Measurements from ENCODE around the gene ICAM2.

ICAM2 gene

DNA sequence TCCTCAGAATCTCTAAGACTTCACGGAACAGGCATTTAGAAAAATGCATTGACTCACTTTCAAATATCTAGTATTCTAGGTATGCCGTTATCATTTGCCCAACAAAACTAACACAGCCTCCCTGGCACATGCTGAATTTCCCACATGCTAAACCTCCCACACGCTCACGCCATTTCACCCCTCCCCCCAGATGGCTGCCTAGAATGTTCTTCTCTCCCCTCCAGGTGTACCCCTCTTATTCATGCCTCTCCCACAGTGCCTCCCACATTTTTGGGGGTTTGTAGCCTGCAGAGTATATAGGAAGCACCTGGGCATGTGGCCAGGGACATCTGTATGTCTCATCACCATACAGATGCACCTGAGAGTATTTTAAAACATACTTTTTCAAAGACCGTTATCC lies 38.2 kb upstream of the ICAM2 start:
- Histone ChIP-seq H3K4me1 (ENCODE audit: control insufficient read depth, low read length) (peaks cover 15% of the 10 kb centered on the region), H3K9me3 (ENCODE audit: control insufficient read depth, insufficient read depth, low read length) (no peaks in the 10 kb centered on the region), H3K79me2 (ENCODE audit: control insufficient read depth, low read length) (no peaks in the 10 kb centered on the region), H3K27ac (ENCODE audit: low read depth, low read length) (no peak overlapping the region), H3K27me3 (ENCODE audit: control insufficient read depth, low read length) (no peaks in the 10 kb centered on the region), H3K4me2 (ENCODE audit: low read length) (no peak overlapping the region), H3F3A (ENCODE audit: control insufficient read depth, insufficient read depth) (no peaks in the 10 kb centered on the region), H3K36me3 (ENCODE audit: control insufficient read depth, low read length) (no peaks in the 10 kb centered on the region), H4K20me1 (ENCODE audit: control insufficient read depth, insufficient read depth, low read depth, low read length) (no peaks in the 10 kb centered on the region), H3K4me3 (ENCODE audit: low read length) (no peak overlapping the region), H3K9me2 (replicated peaks; ENCODE audit: control insufficient read depth, low read length) (no peaks in the 10 kb centered on the region)
- TF ChIP-seq CTCF (IDR thresholded peaks at IDR 0.05; ENCODE audit: low read depth, low read length, poor library complexity, severe bottlenecking) (no peak), EZH2phosphoT487 (IDR thresholded peaks at IDR 0.05; ENCODE audit: borderline replicate concordance, low read length) (no peak)

GRCh38 chr17:64057701-64058263 lies 37.3 kb upstream of the ICAM2 start:
- Histone ChIP-seq H3K9me2 (replicated peaks; ENCODE audit: control insufficient read depth, low read length) (no peaks in the 10 kb centered on the region), H3K4me3 (ENCODE audit: low read length) (no peak overlapping the region), H3K27ac (ENCODE audit: low read depth, low read length) (no peak overlapping the region), H3K27me3 (ENCODE audit: control insufficient read depth, low read length) (no peaks in the 10 kb centered on the region), H3K9me3 (ENCODE audit: control insufficient read depth, insufficient read depth, low read length) (no peaks in the 10 kb centered on the region), H4K20me1 (ENCODE audit: control insufficient read depth, insufficient read depth, low read depth, low read length) (no peaks in the 10 kb centered on the region), H3F3A (ENCODE audit: control insufficient read depth, insufficient read depth) (no peaks in the 10 kb centered on the region), H3K4me1 (ENCODE audit: control insufficient read depth, low read length) (peaks cover 7% of the 10 kb centered on the region), H3K4me2 (ENCODE audit: low read length) (no peak overlapping the region), H3K79me2 (ENCODE audit: control insufficient read depth, low read length) (no peaks in the 10 kb centered on the region), H3K36me3 (ENCODE audit: control insufficient read depth, low read length) (no peaks in the 10 kb centered on the region)
- TF ChIP-seq CTCF (IDR thresholded peaks at IDR 0.05; ENCODE audit: low read depth, low read length, poor library complexity, severe bottlenecking) = no peak
- TF ChIP-seq EZH2phosphoT487 (IDR thresholded peaks at IDR 0.05; ENCODE audit: borderline replicate concordance, low read length) = no peak

DNA sequence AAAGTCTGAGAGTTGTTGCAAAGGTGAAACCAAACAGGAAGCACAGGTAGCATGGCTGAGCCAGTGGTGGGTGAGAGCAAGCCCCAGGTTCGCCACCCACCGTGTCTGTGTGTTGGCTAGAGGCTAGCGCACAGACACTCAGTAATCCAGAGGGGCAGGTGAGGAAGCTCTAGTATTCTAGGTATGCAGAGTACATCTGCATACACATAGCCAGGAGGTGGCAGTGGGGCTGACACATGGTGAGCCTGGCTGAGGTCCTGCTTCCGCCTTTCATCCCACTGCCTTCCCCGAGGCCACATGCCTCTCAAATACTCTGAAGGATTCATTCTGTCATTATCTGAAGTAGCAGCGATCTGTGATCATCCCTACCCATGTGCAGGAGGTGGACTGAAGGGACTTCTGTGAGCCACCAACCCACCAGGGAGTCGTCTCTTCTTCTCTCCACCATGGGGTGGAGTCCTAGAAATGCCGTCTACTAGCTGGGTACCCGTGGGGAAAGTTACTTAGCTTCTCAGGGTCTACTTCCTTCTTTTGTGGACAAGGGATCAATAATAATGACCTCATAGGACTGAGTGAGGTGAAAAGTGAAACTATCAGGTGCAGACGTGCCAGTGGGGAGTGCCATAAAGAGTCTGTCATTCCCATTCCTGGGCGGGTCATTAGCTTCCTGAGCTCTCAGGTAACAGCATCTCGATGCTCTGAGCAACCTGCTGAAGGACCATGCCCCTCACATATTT lies 36.0 kb upstream of the ICAM2 start:
- Histone ChIP-seq H3K4me2 (ENCODE audit: low read length) (no peak overlapping the region), H3K27ac (ENCODE audit: low read depth, low read length) (no peak overlapping the region), H3K9me3 (ENCODE audit: control insufficient read depth, insufficient read depth, low read length) (no peaks in the 10 kb centered on the region), H3K9me2 (replicated peaks; ENCODE audit: control insufficient read depth, low read length) (no peaks in the 10 kb centered on the region), H3K79me2 (ENCODE audit: control insufficient read depth, low read length) (no peaks in the 10 kb centered on the region), H3K27me3 (ENCODE audit: control insufficient read depth, low read length) (no peaks in the 10 kb centered on the region), H4K20me1 (ENCODE audit: control insufficient read depth, insufficient read depth, low read depth, low read length) (no peaks in the 10 kb centered on the region), H3K36me3 (ENCODE audit: control insufficient read depth, low read length) (no peaks in the 10 kb centered on the region), H3F3A (ENCODE audit: control insufficient read depth, insufficient read depth) (no peaks in the 10 kb centered on the region), H3K4me3 (ENCODE audit: low read length) (no peak overlapping the region), H3K4me1 (ENCODE audit: control insufficient read depth, low read length) (0 out of 2 replicates have a peak, but pooled peaks cover 5% of the 10 kb centered on the region)
- TF ChIP-seq CTCF (IDR thresholded peaks at IDR 0.05; ENCODE audit: low read depth, low read length, poor library complexity, severe bottlenecking) = no peak
- TF ChIP-seq EZH2phosphoT487 (IDR thresholded peaks at IDR 0.05; ENCODE audit: borderline replicate concordance, low read length) = no peak
